Measurements from ENCODE around the gene CDKL2.

GRCh38 chr4:75643651-75644050 is 13.3 kb upstream of the CDKL2 start:
- no peak for TF ChIP-seq CTCF (IDR thresholded peaks at IDR 0.05)
- TF ChIP-seq POLR2A (IDR thresholded peaks at IDR 0.05): no peak

Measured in thyroid gland (tissue), 4 donors.